Spleen (tissue), 7 donors: Measurements from ENCODE around the gene P2RX2.

Source experiments
- CTCF ChIP-seq, 11 experiments: fragments of 200-600 bp in 7 of 11; fragments of 450-650 bp in 4 of 11; sonication (generic) in 4 of 11; IDR thresholded peaks in 8 of 11; conservative IDR thresholded peaks in 3 of 11; 1 replicate in 7 of 11; 2 replicates in 4 of 11; pipeline versions ENCODE4 v1.4.0 to v1.8.0; 2016 to 2021; ENCODE audit warnings: antibody characterized with exemption in 11 of 11, inconsistent platforms in 4 of 11, mild to moderate bottlenecking in 1 of 11
- POLR2A ChIP-seq, 3 donors: fragments of 450-650 bp; IDR thresholded peaks; one replicate each; pipeline ENCODE4 v1.5.1; 2017; ENCODE audit warnings: antibody characterized with exemption in 3 of 3, mild to moderate bottlenecking in 1 of 3
- POLR2AphosphoS5 ChIP-seq, 3 donors: sonication (generic); formaldehyde crosslinking; IDR thresholded peaks; one replicate each; pipeline ENCODE4 v1.5.1; 2017; ENCODE audit warnings: antibody characterized with exemption in 3 of 3
- donor health status: DM: no; HTN: no; CAD: no; lungs with moderate emphysema.
- donor health status: DM: no; HTN: no; CAD: no.
- donor health status: DM: no; HTN: no; CAD: no.

- TF ChIP-seq CTCF (IDR thresholded peaks at IDR 0.05 in 8 of 11, conservative IDR thresholded peaks at IDR 0.05 in 3 of 11) (no peak), POLR2A (IDR thresholded peaks at IDR 0.05) (no peak), POLR2AphosphoS5 (IDR thresholded peaks at IDR 0.05) (no peak)
Measured at GRCh38 chr12:132593071-132593470, 25.5 kb upstream of the P2RX2 start.
